CD4-positive, alpha-beta T cell (primary cell): ENCODE data around the gene CDC45. TPM values are rescaled to one million over a fixed set of nuclear protein-coding genes. Genes with fewer than 3 reads are reported as not detected.

Experiments
- ATAC-seq: fragments of 200-7000 bp; cut with Tn5 transposase; one replicate; pipeline ENCODE4 v1.10.0; 2022; ENCODE audit warnings: mild to moderate bottlenecking; ENCODE audit not compliant: poor library complexity
- CTCF ChIA-PET: fragments of 350-600 bp; sonication (Branson Sonifier 250); formaldehyde crosslinking; loops from one replicate; lab custom pipeline; 2021; ENCODE audit warnings: antibody characterized with exemption, inconsistent platforms; lab: Charles Lee
- POLR2A ChIA-PET: fragments of 350-600 bp; sonication (Branson Sonifier 250); formaldehyde crosslinking; loops from one replicate; lab custom pipeline; 2021; ENCODE audit warnings: antibody characterized with exemption, inconsistent platforms; lab: Charles Lee
- DNase-seq, 14 experiments: peaks; one replicate each; pipeline ENCODE4 v3.0.0-alpha.2; 2013 to 2020; ENCODE audit warnings: mixed read lengths in 2 of 14
- H3K27ac ChIP-seq, 2 donors: one replicate each; pipeline versions ENCODE4 v1.5.1 to v1.7.0; 2013; ENCODE audit warnings: low read length in 2 of 2, low read depth in 1 of 2, mild to moderate bottlenecking in 1 of 2
- H3K27me3 ChIP-seq, 2 experiments: 1 replicate in 1 of 2; 2 replicates in 1 of 2; pipeline versions ENCODE4 v1.6.1 to v1.7.0; 2013; ENCODE audit warnings: low read length in 2 of 2, control low read depth in 1 of 2, mild to moderate bottlenecking in 1 of 2, moderate library complexity in 1 of 2; ENCODE audit not compliant: insufficient read depth in 2 of 2, control insufficient read depth in 1 of 2
- H3K36me3 ChIP-seq: one replicate; pipeline ENCODE4 v1.6.1; 2013; ENCODE audit warnings: low read length, control low read depth; ENCODE audit not compliant: insufficient read depth
- H3K4me1 ChIP-seq: one replicate; pipeline ENCODE4 v1.6.1; 2013; ENCODE audit warnings: low read length, control low read depth; ENCODE audit not compliant: insufficient read depth
- H3K4me3 ChIP-seq: one replicate; pipeline ENCODE4 v1.5.1; 2013; ENCODE audit warnings: mild to moderate bottlenecking, low read length, moderate library complexity
- H3K9me3 ChIP-seq, 2 experiments: 1 replicate in 1 of 2; 2 replicates in 1 of 2; pipeline versions ENCODE4 v1.6.1 to v1.7.0; 2013; ENCODE audit warnings: low read length in 2 of 2, mild to moderate bottlenecking in 2 of 2, control low read depth in 1 of 2, moderate library complexity in 1 of 2; ENCODE audit not compliant: control insufficient read depth in 1 of 2, insufficient read depth in 1 of 2
- H3K27ac Mint-ChIP-seq: one replicate; pipeline ENCODE4 v1.8.0; 2020; ENCODE audit warnings: mixed read lengths
- H3K27me3 Mint-ChIP-seq: one replicate; pipeline ENCODE4 v1.8.0; 2021; ENCODE audit warnings: mixed read lengths
- H3K36me3 Mint-ChIP-seq: one replicate; pipeline ENCODE4 v1.8.0; 2021; ENCODE audit warnings: low read depth, mixed read lengths
- H3K4me1 Mint-ChIP-seq: one replicate; pipeline ENCODE4 v1.8.0; 2021; ENCODE audit warnings: low read depth, mixed read lengths
- H3K4me3 Mint-ChIP-seq: one replicate; pipeline ENCODE4 v1.8.0; 2020; ENCODE audit warnings: mild to moderate bottlenecking, mixed read lengths
- H3K9me3 Mint-ChIP-seq: one replicate; pipeline ENCODE4 v1.8.0; 2020; ENCODE audit warnings: mixed read lengths
- intact Hi-C, 2 experiments: fragments of 100-400 bp; cut with DNase I in 1 of 2; cut with micrococcal nuclease in 1 of 2; formaldehyde crosslinking; loops; one replicate each; pipeline versions ENCODE4 v1.15.1 to v1.9.0; 2023 to 2025; cut with DNase I, micrococcal nuclease
- total RNA-seq, 174 experiments: library from RNA in 2 of 174; stranded (reverse) in 2 of 174; gene quantifications; one replicate each; pipeline ENCODE4 v1.2.3 and lab custom pipeline; 2021 to 2026
- TF ChIP-seq, protein P1 (sequence below): fragments of 200-600 bp; IDR thresholded peaks from one replicate; pipeline ENCODE4 v1.8.0; 2022; ENCODE audit warnings: antibody characterized with exemption, mild to moderate bottlenecking

Gene CDC45
- total RNA-seq, 2 experiments from 2014 or later = 0.75 to 0.82 TPM

DNA sequence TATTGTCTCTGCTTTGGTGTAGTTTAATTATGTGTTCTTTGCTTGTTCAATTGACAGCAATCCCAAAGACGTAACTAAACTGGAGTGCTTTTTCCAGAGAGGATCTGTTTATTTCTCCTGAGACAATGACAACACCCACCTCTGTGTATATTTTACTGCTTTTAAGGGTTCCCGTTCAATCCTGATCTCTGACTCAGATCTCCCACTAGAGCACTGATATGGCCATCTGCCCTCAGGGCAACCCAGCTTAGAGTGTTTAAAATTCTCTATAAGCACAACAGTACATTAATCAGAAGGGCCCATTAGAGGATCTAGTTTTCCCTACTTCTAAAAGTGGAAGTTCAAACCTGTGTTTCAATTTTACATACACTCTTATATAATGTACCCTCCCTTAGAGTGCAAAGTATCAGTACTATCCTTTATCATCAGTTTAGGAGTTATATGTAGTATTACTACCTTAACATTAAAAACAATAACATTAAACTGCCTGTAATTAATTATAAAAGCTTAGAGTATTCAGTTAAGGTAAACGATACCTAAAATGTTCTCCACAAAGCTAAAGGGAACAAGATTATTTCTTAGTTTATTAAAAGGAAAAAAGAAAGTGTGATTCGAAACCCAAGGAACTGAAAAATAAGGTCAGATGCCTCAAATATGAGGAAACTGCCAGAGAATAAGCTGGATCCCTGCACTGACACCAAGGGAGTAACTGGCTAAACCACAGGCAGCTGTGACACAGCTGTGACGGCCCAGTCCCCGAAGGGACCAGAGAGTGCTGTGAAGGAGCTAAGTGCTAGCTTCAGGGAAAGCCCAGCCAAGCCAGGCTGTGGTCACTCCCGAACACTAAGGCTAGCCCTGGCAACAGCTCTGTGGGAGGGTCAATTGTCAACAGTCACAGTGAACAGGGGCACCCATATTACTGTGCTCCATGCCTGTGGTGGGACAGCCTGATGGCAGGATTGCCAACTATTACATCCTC is 15.9 kb upstream of the CDC45 start:
- Mint-ChIP-seq H3K27ac (no peak overlapping the region), H3K4me3 (no peak overlapping the region), H3K27me3 (no peaks in the 10 kb centered on the region), H3K4me1 (no peaks in the 10 kb centered on the region), H3K36me3 (peaks cover 76% of the 10 kb centered on the region), H3K9me3 (no peaks in the 10 kb centered on the region)
- POLR2A ChIA-PET = interaction anchor here (0.7 to 1.5 kb wide), 2 partner anchors 16 kb away, joined by 3 to 5 read pairs; partner anchors contain the start of genes C22orf39 and CDC45
- CTCF ChIA-PET = no interaction called here
- TF ChIP-seq, protein P1, sequence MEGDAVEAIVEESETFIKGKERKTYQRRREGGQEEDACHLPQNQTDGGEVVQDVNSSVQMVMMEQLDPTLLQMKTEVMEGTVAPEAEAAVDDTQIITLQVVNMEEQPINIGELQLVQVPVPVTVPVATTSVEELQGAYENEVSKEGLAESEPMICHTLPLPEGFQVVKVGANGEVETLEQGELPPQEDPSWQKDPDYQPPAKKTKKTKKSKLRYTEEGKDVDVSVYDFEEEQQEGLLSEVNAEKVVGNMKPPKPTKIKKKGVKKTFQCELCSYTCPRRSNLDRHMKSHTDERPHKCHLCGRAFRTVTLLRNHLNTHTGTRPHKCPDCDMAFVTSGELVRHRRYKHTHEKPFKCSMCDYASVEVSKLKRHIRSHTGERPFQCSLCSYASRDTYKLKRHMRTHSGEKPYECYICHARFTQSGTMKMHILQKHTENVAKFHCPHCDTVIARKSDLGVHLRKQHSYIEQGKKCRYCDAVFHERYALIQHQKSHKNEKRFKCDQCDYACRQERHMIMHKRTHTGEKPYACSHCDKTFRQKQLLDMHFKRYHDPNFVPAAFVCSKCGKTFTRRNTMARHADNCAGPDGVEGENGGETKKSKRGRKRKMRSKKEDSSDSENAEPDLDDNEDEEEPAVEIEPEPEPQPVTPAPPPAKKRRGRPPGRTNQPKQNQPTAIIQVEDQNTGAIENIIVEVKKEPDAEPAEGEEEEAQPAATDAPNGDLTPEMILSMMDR = no peak
- Histone ChIP-seq H3K36me3 (peaks cover 76% of the 10 kb centered on the region), H3K4me3 (no peak overlapping the region), H3K27ac (no peak overlapping the region), H3K9me3 (no peaks in the 10 kb centered on the region), H3K4me1 (peaks cover 4% of the 10 kb centered on the region), H3K27me3 (no peaks in the 10 kb centered on the region)
- intact Hi-C loops = no loop called here
- DNase-seq (peak in 1 of 14 experiments; percentile 9), ATAC-seq (no peak)

DNA sequence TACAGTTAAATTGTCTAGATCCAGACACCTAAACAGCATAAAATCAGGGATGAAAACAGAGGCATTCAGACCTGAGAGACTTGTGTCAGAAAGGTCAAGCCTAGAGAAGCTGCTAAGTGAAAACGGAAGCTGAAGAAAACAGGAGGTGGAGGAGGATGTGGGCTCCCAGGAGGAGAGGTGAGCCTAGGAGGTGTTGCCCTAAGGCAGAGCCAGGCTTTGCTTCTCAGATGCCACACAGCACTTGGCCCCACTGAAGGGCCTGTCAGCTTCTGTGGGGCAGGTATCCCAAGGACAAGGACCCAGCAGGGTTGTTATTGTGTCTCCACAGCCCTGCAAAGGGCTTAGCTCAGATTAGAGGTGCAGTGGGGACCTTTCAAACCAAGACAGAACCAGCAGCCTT is 15.2 kb upstream of the CDC45 start:
- H3K27me3 ChIP-seq = no peaks in the 10 kb centered on the region
- ATAC-seq (no peak), DNase-seq (no peak)
- H3K4me1 Mint-ChIP-seq = no peaks in the 10 kb centered on the region
- H3K9me3 Mint-ChIP-seq = no peaks in the 10 kb centered on the region
- no peak overlapping the region for H3K27ac ChIP-seq
- H3K9me3 ChIP-seq = no peaks in the 10 kb centered on the region
- H3K27ac Mint-ChIP-seq = no peak overlapping the region
- H3K36me3 Mint-ChIP-seq = peaks cover 84% of the 10 kb centered on the region
- H3K4me3 ChIP-seq = no peak overlapping the region
- peaks cover 83% of the 10 kb centered on the region for H3K36me3 ChIP-seq
- ChIA-PET CTCF (no interaction called here), POLR2A (interaction anchor here (1.5 kb wide), 1 partner anchor 15 kb away, joined by 5 read pairs; the partner anchor contains the start of gene CDC45)
- TF ChIP-seq, protein P1 = no peak
- H3K27me3 Mint-ChIP-seq = no peaks in the 10 kb centered on the region
- no peak overlapping the region for H3K4me3 Mint-ChIP-seq
- intact Hi-C loops = no loop called here
- peaks cover 4% of the 10 kb centered on the region for H3K4me1 ChIP-seq

DNA sequence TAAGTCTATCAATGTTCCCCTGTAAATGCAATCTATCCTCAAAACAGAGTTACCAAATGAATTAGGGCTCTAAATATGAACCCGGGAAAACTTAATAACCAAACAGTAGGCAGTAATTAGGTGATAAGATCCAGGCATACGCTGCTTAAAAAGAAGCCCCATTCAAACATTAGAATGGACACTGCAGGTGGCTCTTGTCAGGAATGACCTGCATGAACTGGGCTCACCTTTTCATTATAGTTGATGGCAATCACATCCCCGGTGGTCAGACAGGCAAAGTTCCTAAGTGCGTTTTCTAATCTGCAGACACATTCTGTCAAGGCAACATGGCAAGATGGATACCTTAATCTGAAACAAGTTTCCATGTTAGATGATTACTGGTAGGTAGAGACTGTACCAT is 14.7 kb upstream of the CDC45 start:
- H3K4me1 ChIP-seq = peaks cover 4% of the 10 kb centered on the region
- ChIA-PET CTCF (no interaction called here), POLR2A (no interaction called here)
- H3K4me3 Mint-ChIP-seq = no peak overlapping the region
- ATAC-seq (no peak), DNase-seq (no peak)
- no peak overlapping the region for H3K27ac ChIP-seq
- no peaks in the 10 kb centered on the region for H3K4me1 Mint-ChIP-seq
- no peaks in the 10 kb centered on the region for H3K9me3 Mint-ChIP-seq
- H3K36me3 ChIP-seq = peaks cover 87% of the 10 kb centered on the region
- H3K27me3 ChIP-seq = no peaks in the 10 kb centered on the region
- H3K9me3 ChIP-seq = no peaks in the 10 kb centered on the region
- intact Hi-C loops = no loop called here
- TF ChIP-seq, protein P1 = no peak
- H3K36me3 Mint-ChIP-seq = peaks cover 87% of the 10 kb centered on the region
- no peaks in the 10 kb centered on the region for H3K27me3 Mint-ChIP-seq
- H3K4me3 ChIP-seq = no peak overlapping the region
- H3K27ac Mint-ChIP-seq = no peak overlapping the region
